Endothelial cell of umbilical vein (primary cell): ENCODE measurements around the gene SEC61G. TPM values are rescaled to one million over a fixed set of nuclear protein-coding genes. Genes with fewer than 3 reads are reported as not detected.

Source experiments
- BruUV-seq: library from RNA; stranded (reverse); fragments of 400-500 nt; replicated peaks from 2 replicates; lab custom pipeline; 2021; lab: Mats Ljungman, UMichigan
- CTCF ChIA-PET: fragments of 300-600, 350-600 bp; sonication (Branson Sonifier 250); formaldehyde crosslinking; loops from one replicate; lab custom pipeline; 2021; ENCODE audit warnings: antibody characterized with exemption, inconsistent platforms; lab: Charles Lee
- POLR2A ChIA-PET: fragments of 300-600, 350-600 bp; sonication (Branson Sonifier 250); formaldehyde crosslinking; loops from one replicate; lab custom pipeline; 2021; ENCODE audit warnings: antibody characterized with exemption, inconsistent platforms; lab: Charles Lee
- DNase-seq: peaks from one replicate; pipeline ENCODE4 v3.0.0-alpha.2; 2011; ENCODE audit warnings: low read depth, low spot score
- FAIRE-seq: peaks from 2 replicates; lab custom pipeline; 2011; peaks lifted over from hg19 to GRCh38; lab: Jason Lieb, UNC
- H2AFZ ChIP-seq: 2 replicates; pipeline ENCODE4 v1.6.0; 2012; ENCODE audit warnings: low read depth, low read length, control low read depth, inconsistent platforms
- H3K27ac ChIP-seq: 2 replicates; pipeline ENCODE4 v1.5.1; 2011; ENCODE audit warnings: low read depth, mild to moderate bottlenecking, control low read depth, low read length, moderate library complexity; ENCODE audit not compliant: insufficient read depth
- H3K27me3 ChIP-seq, 2 experiments: 2 replicates each; pipeline versions ENCODE4 v1.6.0 to v1.6.1; 2011; ENCODE audit warnings: low read length in 2 of 2, mixed read lengths in 1 of 2; ENCODE audit not compliant: control insufficient read depth in 2 of 2, insufficient read depth in 2 of 2
- H3K36me3 ChIP-seq, 2 experiments: 2 replicates in 1 of 2; 3 replicates in 1 of 2; pipeline ENCODE4 v1.5.1; 2011; ENCODE audit warnings: low read length in 2 of 2, mild to moderate bottlenecking in 1 of 2, moderate library complexity in 1 of 2; ENCODE audit not compliant: control insufficient read depth in 2 of 2, insufficient read depth in 2 of 2; ENCODE audit errors: extremely low read depth in 1 of 2
- H3K4me1 ChIP-seq: 3 replicates; pipeline ENCODE4 v1.5.1; 2011; ENCODE audit warnings: mild to moderate bottlenecking, low read length; ENCODE audit not compliant: control insufficient read depth, insufficient read depth; ENCODE audit errors: extremely low read depth
- H3K4me2 ChIP-seq: 2 replicates; pipeline ENCODE4 v1.6.1; 2011; ENCODE audit warnings: low read length, control low read depth, mixed read lengths; ENCODE audit not compliant: insufficient read depth
- H3K4me3 ChIP-seq, 3 experiments: fragments of 200-600 bp in 1 of 3; sonication (generic), shearing (Covaris generic) in 1 of 3; replicated peaks in 1 of 3; 2 replicates each; pipeline ENCODE4 v1.5.1; 2011 to 2016; ENCODE audit warnings: control low read depth in 3 of 3, low read length in 3 of 3, mild to moderate bottlenecking in 2 of 3, inconsistent platforms in 1 of 3, low read depth in 1 of 3, moderate library complexity in 1 of 3; ENCODE audit not compliant: insufficient read depth in 1 of 3
- H3K79me2 ChIP-seq: 2 replicates; pipeline ENCODE4 v1.6.0; 2012; ENCODE audit warnings: low read length, inconsistent platforms; ENCODE audit not compliant: control insufficient read depth, insufficient read depth
- H3K9ac ChIP-seq: replicated peaks from 2 replicates; pipeline ENCODE3; 2011; ENCODE audit warnings: low read length, control low read depth; ENCODE audit not compliant: insufficient read depth; ENCODE audit errors: extremely low read depth
- H3K9me1 ChIP-seq: replicated peaks from 3 replicates; pipeline ENCODE4 v1.6.0; 2011; ENCODE audit warnings: mild to moderate bottlenecking, low read length; ENCODE audit not compliant: control insufficient read depth, insufficient read depth; ENCODE audit errors: extremely low read depth
- H3K9me3 ChIP-seq: replicated peaks from 2 replicates; pipeline ENCODE4 v1.5.1; 2012; ENCODE audit warnings: low read length, inconsistent platforms; ENCODE audit not compliant: control insufficient read depth, insufficient read depth
- H4K20me1 ChIP-seq: replicated peaks from 2 replicates; pipeline ENCODE3; 2011; ENCODE audit warnings: mild to moderate bottlenecking, low read length; ENCODE audit not compliant: control insufficient read depth, insufficient read depth; ENCODE audit errors: extremely low read depth
- CTCF ChIP-seq, 2 donors: IDR thresholded peaks; 1 replicate in 1 of 2; 2 replicates in 1 of 2; pipeline ENCODE4 v1.5.1; 2011; ENCODE audit warnings: low read length in 2 of 2, mild to moderate bottlenecking in 2 of 2, moderate library complexity in 2 of 2, control low read depth in 1 of 2, inconsistent platforms in 1 of 2, low read depth in 1 of 2; ENCODE audit not compliant: insufficient read depth in 1 of 2; ENCODE audit errors: extremely low read depth in 1 of 2
- EZH2 ChIP-seq: IDR thresholded peaks from 2 replicates; pipeline ENCODE4 v1.6.1; 2012; ENCODE audit warnings: borderline replicate concordance, low read depth, mild to moderate bottlenecking, moderate library complexity, low read length, inconsistent platforms; ENCODE audit not compliant: severe bottlenecking
- FOS ChIP-seq: IDR thresholded peaks from 2 replicates; pipeline ENCODE4 v1.6.1; 2011; ENCODE audit warnings: mild to moderate bottlenecking, low read length, moderate library complexity, borderline replicate concordance; ENCODE audit not compliant: insufficient read depth
- GATA2 ChIP-seq: IDR thresholded peaks from 2 replicates; pipeline ENCODE4 v1.7.0; 2011; ENCODE audit warnings: low read depth, mild to moderate bottlenecking, moderate library complexity, mixed read lengths, low read length; ENCODE audit not compliant: insufficient read length, insufficient read depth
- JUN ChIP-seq: IDR thresholded peaks from 2 replicates; pipeline ENCODE4 v1.6.1; 2011; ENCODE audit warnings: borderline replicate concordance, low read depth; ENCODE audit not compliant: insufficient read length, insufficient read depth
- MYC ChIP-seq: IDR thresholded peaks from one replicate; pipeline ENCODE4 v1.6.1; 2011; ENCODE audit warnings: mild to moderate bottlenecking, low read depth, low read length
- POLR2A ChIP-seq: IDR thresholded peaks from 2 replicates; pipeline ENCODE4 v1.6.1; 2012; ENCODE audit warnings: low read depth, mild to moderate bottlenecking, control low read depth, low read length
- POLR2AphosphoS5 ChIP-seq: IDR thresholded peaks from 2 replicates; pipeline ENCODE4 v1.6.1; 2012; ENCODE audit warnings: low read depth, mild to moderate bottlenecking, control low read depth, low read length, moderate library complexity; ENCODE audit not compliant: insufficient read depth
- dilution Hi-C: fragments of 300-500 bp; cut with MboI; formaldehyde crosslinking; loops from one replicate; pipeline ENCODE4 v1.15.0; 2019; ENCODE audit warnings: low sequenced_read_pairs; ENCODE audit not compliant: extremely low pct_ligation_motif_present
- intact Hi-C: fragments of 100-400 bp; cut with micrococcal nuclease; formaldehyde crosslinking; loops from one replicate; pipeline ENCODE4 v1.10.0; 2022
- polyA plus RNA-seq, 4 experiments: library from polyadenylated mRNA; depleted of rRNA in 3 of 4; stranded (reverse) in 3 of 4; unstranded in 1 of 4; fragments of >200 nt; gene quantifications; 2 replicates each; pipeline versions ENCODE4 v1.2.1 to v1.2.3, GENCODE V29; 2011 to 2012; ENCODE audit warnings: missing spikeins in 1 of 4
- total RNA-seq: library from RNA; stranded (reverse); gene quantifications from 2 replicates; pipeline ENCODE4 v1.2.3, GENCODE V29; 2021
- TF ChIP-seq, protein P1 (sequence below): IDR thresholded peaks from 2 replicates; pipeline ENCODE4 v1.6.1; 2011; ENCODE audit not compliant: insufficient read depth, insufficient read length

SEC61G gene
- total and polyA plus RNA-seq, 2 donors (not counting 3 experiments of a cell fraction or from before 2014, with no cell fraction given) = 201 to 401 TPM

GRCh38 chr7:54788664-54789063 is 29.7 kb upstream of the SEC61G start:
- Histone ChIP-seq H2AFZ (no peak overlapping the region), H3K27ac (no peak overlapping the region), H4K20me1 (no peaks in the 10 kb centered on the region), H3K4me3 (no peak overlapping the region), H3K9me3 (no peaks in the 10 kb centered on the region), H3K9me1 (no peaks in the 10 kb centered on the region), H3K4me2 (no peak overlapping the region), H3K36me3 (no peaks in the 10 kb centered on the region), H3K27me3 (peaks cover 9 to 23% of the 10 kb centered on the region in 2 experiments), H3K9ac (no peak overlapping the region), H3K4me1 (no peaks in the 10 kb centered on the region), H3K79me2 (no peaks in the 10 kb centered on the region)
- dilution Hi-C loops (no loop called here), intact Hi-C loops (loop anchor here (1.0 to 10.0 kb wide), 4 partner anchors 23 to 467 kb away; partner anchors contain the start of gene EGFR)
- TF ChIP-seq EZH2 (no peak), CTCF (IDR thresholded peaks at IDR 0.05; ENCODE audit: extremely low read depth in 1 of 2, insufficient read depth in 1 of 2, low read depth in 1 of 2, low read length in 2 of 2) (peak; percentile 58 to 64)
- peak; percentile 87 for FAIRE-seq
- peak; percentile 78 for DNase-seq
- POLR2A ChIA-PET = interaction anchor here (0.6 kb wide), 1 partner anchor 30 kb away, joined by 4 read pairs; the partner anchor contains the start of gene SEC61G
- CTCF ChIA-PET = interaction anchor here (0.7 to 5.0 kb wide), 34 partner anchors 9 to 627 kb away, joined by 3 to 406 read pairs (median 4); partner anchors contain the start of genes EGFR and LANCL2
- BruUV-seq = no TSS peak

DNA sequence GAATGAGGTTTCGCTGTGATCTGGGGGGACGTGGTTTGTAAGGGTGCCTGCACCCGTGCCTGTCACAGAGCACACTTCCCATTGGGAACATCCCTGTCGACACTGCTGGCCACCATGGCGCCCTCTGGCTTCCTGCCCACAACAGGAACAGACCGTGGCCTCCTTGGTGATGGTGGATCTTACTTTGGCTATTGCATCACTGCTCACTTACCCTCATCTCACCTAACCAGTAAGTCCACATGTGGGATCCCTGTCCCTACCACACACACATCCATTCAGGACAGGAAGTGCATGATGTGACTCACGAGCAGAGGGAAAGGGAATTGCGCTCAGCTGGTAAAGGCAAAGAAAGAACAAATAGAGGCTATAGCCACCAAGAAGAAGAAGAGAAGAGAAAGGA is 26.2 kb upstream of the SEC61G start:
- Histone ChIP-seq H3K4me1 (no peaks in the 10 kb centered on the region), H2AFZ (no peak overlapping the region), H3K27ac (no peak overlapping the region), H3K27me3 (peaks cover 5 to 10% of the 10 kb centered on the region in 2 experiments), H3K4me2 (no peak overlapping the region), H3K9me1 (no peaks in the 10 kb centered on the region), H3K36me3 (no peaks in the 10 kb centered on the region), H3K9me3 (no peaks in the 10 kb centered on the region), H4K20me1 (no peaks in the 10 kb centered on the region), H3K79me2 (no peaks in the 10 kb centered on the region), H3K9ac (no peak overlapping the region), H3K4me3 (no peak overlapping the region)
- no TSS peak for BruUV-seq
- ChIA-PET CTCF (interaction anchor here (1.9 to 19.4 kb wide), 2 partner anchors 465 to 469 kb away, joined by 4 to 385 read pairs; no protein-coding TSS in a partner anchor), POLR2A (no interaction called here)
- TF ChIP-seq MYC = no peak
- no peak for TF ChIP-seq GATA2
- no peak for TF ChIP-seq FOS
- TF ChIP-seq POLR2AphosphoS5 = no peak
- TF ChIP-seq, protein P1, sequence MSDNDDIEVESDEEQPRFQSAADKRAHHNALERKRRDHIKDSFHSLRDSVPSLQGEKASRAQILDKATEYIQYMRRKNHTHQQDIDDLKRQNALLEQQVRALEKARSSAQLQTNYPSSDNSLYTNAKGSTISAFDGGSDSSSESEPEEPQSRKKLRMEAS = no peak
- no peak for TF ChIP-seq POLR2A
- TF ChIP-seq EZH2 = no peak
- TF ChIP-seq JUN = no peak
- TF ChIP-seq CTCF (IDR thresholded peaks at IDR 0.05; ENCODE audit: extremely low read depth in 1 of 2, insufficient read depth in 1 of 2, low read depth in 1 of 2, low read length in 2 of 2) = no peak
- FAIRE-seq = no peak
- dilution Hi-C loops (no loop called here), intact Hi-C loops (loop anchor here (10.0 kb wide), 1 partner anchor 230 kb away; the partner anchor contains the start of gene EGFR)
- no peak for DNase-seq
